Measurements from ENCODE around the gene VEGFA.

DNA sequence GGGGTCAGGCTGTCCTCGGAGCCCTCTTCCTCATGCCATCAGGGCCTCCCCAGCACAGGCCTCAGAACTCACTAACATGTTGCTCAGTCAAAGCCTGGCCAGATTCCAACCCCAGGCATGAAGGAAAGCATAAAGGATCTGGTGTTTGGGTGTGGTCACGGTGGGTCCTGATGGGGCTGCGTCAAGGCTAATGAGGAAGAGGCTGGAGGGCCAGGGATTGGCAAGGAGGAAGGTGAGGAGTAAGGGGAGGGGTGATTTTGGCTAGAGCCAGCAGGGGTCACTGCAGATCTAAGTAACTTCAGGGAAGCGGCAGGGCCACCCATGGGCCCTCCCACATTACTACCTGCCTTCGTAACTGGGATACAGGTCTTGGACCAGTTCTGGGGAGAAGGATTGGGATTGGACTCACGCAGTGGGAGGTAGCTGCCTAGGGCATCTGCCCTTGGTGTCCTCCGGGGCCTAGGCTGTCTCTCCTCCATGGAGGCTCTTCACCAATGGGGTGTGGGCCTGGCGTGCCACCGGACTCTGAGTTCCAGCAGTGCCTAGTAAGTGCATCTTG is 46.2 kb upstream of the VEGFA start:
- TF ChIP-seq, protein P1, sequence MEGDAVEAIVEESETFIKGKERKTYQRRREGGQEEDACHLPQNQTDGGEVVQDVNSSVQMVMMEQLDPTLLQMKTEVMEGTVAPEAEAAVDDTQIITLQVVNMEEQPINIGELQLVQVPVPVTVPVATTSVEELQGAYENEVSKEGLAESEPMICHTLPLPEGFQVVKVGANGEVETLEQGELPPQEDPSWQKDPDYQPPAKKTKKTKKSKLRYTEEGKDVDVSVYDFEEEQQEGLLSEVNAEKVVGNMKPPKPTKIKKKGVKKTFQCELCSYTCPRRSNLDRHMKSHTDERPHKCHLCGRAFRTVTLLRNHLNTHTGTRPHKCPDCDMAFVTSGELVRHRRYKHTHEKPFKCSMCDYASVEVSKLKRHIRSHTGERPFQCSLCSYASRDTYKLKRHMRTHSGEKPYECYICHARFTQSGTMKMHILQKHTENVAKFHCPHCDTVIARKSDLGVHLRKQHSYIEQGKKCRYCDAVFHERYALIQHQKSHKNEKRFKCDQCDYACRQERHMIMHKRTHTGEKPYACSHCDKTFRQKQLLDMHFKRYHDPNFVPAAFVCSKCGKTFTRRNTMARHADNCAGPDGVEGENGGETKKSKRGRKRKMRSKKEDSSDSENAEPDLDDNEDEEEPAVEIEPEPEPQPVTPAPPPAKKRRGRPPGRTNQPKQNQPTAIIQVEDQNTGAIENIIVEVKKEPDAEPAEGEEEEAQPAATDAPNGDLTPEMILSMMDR (IDR thresholded peaks at IDR 0.05) = peak; percentile 11 to 51 (median 41)
- no peak for TF ChIP-seq POLR2A (IDR thresholded peaks at IDR 0.05)
